Measurements from ENCODE around the gene LGI2.

DNA sequence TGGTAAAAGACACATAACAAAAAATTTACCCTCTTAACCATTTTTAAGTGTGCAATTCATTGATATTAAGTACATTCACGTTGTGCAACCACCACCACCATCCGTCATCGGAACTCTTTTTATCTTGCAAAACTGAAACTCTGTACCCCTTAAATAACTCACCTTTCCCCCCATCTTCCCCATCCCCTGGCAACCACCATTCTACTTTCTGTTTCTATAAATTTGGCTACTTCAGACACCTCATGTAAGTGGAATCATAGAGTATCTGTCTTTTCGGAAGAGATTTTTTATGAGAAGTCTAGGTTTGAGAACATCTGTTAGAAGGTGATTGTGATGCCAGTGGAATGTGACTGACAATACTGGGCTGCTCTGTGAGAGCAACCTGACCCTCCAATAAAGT lies 78.1 kb downstream of the LGI2 start:
- no peak for TF ChIP-seq POLR2AphosphoS5 (IDR thresholded peaks at IDR 0.05)
- TF ChIP-seq, protein P1, sequence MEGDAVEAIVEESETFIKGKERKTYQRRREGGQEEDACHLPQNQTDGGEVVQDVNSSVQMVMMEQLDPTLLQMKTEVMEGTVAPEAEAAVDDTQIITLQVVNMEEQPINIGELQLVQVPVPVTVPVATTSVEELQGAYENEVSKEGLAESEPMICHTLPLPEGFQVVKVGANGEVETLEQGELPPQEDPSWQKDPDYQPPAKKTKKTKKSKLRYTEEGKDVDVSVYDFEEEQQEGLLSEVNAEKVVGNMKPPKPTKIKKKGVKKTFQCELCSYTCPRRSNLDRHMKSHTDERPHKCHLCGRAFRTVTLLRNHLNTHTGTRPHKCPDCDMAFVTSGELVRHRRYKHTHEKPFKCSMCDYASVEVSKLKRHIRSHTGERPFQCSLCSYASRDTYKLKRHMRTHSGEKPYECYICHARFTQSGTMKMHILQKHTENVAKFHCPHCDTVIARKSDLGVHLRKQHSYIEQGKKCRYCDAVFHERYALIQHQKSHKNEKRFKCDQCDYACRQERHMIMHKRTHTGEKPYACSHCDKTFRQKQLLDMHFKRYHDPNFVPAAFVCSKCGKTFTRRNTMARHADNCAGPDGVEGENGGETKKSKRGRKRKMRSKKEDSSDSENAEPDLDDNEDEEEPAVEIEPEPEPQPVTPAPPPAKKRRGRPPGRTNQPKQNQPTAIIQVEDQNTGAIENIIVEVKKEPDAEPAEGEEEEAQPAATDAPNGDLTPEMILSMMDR (IDR thresholded peaks at IDR 0.05), result no peak
